Hepatic stellate cell (primary cell): ENCODE results near the gene MMS19.

Source experiments
- DNase-seq: peaks from one replicate; pipeline ENCODE4 v3.0.0; 2011; ENCODE audit warnings: low spot score

Gene MMS19

DNA sequence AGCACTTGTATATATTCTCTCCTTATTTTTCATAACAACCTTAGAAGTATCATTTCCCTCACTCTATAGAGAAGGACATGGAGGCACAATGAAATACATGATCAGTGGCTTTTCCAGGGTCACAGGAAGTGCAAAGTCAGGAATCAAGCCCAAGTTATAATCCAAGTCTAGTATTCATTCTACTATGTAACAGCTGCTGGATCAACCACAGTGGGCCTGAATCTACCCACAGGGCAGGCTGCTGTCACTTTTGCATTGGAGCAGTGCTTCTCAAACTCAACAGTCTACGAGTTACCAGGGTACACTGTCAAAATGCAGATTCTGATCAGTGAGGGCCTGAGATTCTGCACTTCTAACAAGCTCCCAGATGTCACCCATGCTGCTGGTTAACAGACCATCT is 34.0 kb downstream of the MMS19 start:
- DNase-seq = no peak

DNA sequence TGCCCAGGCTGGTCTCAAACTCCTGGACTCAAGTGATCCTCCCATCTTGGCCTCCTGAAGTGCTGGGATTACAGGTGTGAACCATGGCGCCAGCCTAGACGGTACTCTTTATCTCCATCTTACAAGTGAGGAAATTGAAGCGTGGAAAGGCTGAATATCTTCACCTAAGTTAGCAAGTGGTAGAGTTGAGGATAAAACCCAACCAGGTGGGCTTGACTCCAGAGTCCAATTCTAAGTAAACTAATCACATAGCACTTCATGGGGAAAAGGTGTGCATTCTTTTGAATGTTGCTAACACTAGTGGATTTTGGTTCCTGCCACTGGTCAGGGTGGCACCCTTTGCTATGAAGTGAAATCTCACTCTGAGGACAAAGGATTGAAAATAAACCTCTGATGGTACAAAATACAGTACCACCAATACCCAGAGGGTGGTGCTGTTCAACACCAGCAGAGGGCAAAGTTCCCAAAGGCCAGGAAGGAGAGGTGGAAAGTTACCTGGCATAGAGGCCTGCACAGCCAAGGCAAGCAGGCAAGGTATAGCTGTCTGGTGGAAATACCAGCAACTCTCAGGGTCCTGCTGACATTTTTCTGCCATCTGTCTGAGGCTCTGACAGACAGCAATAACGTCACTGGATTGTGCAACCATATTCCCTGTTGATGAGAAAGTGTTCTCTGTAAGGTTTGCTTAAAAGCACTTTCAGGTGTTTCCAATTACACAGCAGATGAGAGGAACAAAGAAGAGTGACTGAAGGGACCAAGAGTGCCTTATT is 34.7 kb downstream of the MMS19 start:
- peak; percentile 43 for DNase-seq

DNA sequence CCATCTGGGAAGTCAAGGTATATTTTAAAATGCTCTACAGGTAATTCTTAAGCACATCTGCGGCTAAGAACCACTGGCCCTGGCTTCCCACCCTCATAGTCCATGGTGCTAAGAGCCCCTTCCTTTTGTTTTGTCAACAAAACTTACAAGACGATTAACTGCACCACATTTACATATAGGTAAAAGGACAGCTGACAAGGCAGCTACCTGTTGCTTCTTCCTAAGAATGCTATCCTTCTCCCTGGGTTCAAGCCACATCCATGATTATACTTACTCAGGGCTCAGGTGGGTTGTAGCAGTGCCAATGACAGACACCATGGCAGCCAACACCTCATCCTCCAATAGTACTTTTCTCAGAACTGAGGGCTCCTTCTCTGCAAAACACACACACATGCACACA is 35.9 kb downstream of the MMS19 start:
- DNase-seq = no peak

DNA sequence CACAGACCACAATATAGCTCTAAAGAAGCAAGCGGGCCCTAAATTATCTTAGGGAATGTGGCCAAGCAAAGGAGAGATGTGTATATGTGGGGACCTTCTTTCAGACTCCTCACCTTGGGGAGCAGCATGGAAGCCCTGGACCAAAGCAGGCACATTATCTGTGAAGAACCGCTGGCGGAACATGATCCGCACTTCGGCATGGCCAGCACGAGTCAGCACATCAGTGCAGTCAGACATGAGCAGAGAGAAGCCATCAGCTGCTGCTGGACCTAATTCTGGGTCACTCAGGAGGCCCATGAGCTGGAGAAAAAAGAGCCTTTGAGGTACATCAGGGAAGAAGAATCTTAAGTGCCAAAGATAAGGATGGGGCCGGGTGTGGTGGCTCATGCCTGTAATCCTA is 38.3 kb downstream of the MMS19 start:
- no peak for DNase-seq

DNA sequence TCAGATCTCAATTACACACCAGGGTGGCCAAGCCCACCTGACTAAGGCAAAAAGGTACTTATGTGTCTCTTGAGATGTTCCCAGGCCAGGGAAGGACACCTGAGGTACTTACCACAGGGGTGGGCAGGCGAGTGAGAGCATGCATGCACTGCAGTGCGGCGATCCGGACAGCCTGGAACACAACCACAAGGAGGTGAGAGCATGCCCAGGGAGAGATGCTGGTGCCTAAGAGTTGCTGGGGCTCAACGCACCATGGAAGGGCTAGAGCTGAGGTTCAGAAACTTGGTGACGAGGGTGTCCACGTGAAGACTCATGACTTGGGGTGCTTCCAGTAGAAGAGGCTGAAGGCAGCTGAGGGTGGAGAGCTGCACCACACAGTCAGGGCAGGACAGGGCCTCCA is 39.1 kb downstream of the MMS19 start:
- no peak for DNase-seq

DNA sequence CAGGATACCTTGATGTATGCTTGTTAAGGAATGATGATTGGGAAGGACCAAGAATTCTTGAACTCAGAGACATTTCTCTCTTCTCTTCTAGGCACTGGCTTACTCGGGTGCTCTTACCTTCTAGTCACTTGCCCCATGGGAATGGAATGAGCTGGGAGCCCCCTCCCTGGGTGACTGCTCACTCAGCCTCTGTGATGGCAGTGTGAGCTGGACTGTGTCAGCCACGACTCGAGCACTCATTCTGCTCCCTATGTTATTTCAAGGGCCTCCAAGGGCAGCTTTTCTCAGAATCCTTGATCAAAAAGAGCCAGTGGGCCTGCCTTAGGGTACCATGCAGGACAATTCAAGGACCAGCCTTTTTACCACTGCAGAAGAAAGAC is 41.5 kb downstream of the MMS19 start:
- no peak for DNase-seq

DNA sequence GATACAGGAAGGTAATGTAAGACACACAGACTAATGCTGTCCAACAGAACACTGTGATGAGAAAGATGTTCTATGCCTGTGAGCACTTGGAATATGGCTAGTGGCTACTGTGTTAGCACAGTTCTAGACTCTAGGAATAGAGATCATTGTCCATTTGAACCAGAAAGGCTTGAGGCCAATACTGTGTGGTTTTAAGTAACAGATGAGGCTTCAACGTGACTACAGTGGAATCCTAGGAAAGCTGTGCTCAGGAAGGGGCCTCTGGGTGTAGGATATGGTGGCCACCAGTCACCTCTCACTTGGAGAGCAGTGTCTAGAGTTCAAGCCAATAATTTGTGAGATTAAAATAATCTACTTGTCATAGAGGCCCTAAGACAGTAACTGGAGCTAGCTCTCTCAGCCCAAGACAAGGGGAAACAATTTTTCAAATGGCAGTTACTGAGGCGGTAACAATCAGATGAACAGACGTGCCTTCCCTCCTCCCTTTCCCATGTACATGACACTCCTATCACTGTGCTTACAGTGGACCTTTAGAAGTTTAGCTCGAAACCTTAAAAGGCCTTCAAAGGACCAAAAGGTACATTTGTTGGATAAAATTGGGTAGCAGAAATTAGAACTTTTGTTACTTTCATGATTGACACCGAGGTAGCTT is 42.1 kb downstream of the MMS19 start:
- DNase-seq = no peak

DNA sequence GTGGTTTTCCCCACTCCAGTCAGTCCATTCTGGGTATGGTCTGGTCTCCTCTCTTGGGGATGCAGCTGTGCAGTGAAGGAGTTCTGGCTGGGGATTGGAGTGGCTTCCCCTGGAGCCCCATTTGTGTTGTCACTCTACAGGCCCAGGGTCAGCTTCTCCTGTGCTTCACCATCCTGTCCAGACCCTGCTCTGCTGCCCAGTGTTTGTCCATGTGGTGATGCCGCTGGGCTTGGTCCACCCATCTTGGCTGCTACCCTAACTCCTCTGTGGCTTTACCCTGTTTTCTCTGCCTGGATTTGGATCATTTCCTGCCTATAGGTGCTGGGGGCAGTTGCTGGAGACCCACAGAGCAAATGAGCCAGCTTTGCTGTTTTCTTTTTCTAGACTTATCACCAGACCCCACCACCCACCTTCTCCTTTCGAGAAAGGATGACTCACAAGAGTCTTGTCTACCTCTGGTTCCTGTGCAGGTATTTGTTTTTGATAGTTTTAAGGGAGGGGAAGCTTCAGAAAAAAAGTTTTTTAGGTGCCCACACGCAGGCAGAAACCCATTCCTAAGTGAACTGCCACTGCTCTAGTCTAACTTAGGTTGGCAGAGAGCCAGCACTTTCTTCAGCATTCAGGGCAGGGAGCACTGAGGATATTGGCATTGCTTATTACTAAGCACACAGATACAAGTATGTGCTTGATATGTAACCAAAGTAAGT is 43.7 kb downstream of the MMS19 start:
- DNase-seq = no peak

DNA sequence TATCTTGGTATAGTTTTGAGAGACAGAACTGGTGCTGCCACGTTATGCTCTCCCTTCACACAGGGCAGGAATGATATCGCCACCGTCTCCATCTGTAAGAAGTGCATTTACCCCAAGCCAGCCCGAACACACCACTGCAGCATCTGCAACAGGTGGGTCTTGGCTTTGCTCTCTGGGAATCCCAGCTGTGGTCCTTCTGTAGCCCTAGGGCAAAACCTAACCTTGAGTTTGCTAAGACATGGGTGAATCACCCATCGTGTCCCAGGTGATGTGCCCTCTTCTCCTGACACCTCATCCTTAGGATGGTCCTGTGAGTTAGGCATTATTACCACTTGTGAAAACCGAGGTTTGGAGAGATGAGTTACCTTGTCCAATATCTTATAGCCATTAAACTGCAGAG is 45.9 kb downstream of the MMS19 start:
- no peak for DNase-seq

DNA sequence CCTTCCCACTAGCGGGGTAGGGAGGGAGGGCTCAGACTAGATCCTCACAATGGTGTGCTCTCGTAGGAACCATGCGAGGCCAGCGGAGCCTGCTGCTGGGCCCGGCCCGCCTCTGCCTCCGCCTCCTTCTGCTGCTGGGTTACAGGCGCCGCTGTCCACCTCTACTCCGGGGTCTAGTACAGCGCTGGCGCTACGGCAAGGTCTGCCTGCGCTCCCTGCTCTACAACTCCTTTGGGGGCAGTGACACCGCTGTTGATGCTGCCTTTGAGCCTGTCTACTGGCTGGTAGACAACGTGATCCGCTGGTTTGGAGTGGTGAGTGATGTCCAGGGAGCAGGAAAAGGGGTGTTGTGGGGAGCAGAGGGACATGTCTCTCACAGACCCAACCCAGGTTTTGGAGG is 46.6 kb downstream of the MMS19 start:
- DNase-seq = no peak

DNA sequence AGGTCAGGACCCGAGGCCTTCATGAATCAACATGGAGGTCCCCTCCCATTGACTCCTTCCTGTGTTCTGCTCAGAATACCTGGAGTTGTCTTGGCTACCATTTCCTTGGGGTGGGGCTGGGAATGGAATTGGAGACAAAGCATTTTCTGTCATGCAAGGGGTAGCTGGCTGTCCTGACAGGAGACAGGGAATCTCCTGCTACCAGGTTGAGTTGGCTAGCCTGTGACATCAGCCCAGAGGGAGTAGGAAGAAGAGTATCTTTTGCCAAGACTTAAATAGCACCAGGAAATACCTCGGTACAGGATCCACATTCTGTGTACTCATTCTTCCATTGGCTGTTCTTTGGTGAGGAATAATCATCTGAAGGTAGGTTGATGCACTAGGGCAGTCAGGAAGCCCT is 47.4 kb downstream of the MMS19 start:
- DNase-seq = no peak

DNA sequence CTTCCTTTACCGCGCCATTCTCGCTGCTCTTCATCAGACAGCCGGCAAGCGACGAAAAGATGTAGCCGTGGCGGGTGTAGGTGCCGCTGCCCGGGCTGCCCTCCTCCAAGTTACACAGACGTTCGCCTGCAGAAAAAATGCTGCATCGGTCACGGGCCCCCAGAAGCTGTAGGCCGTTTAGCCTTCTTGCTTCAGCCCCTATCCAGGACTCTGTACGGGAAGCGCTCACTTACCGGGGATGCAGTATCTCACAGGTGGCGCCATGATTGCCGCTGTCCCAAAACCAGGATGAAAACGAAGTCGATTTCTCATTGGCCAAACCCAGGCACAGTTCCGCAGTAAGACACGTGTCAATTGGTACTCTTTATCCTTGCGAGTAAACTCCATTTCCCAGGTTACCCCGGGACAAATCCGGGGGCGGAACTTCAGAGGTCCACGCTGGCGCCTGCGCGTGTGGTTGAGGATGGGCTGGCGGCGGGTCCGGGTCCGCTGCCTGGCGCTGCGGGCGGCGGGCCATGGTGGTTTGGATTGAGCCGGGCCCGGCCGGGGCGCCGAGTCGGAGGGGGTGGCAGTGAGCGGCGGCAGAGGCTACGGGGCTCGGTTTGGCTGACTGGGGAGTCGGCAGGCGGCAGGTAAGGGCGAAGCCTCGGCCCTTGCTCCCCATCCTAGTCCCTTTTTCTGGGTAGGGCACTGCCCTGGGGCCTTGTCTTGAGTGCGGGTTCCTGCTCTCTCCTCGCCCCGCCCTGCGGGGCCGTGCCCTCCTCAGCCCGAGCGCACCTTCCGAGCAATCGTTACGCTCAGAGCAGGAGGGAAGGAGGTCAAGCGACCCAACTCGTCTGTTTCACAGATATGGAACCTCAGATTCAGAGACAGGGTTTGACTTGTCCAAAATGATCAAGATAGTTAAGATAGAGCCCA is 52.2 kb downstream of the MMS19 start, which contains the start of the genes EXOSC1 and ZDHHC16:
EXOSC1 (minus strand) TSS at position 285 of the 918 bp plus-strand sequence; CDS start at position 264, 21 bp downstream.
ZDHHC16 (plus strand) TSS at position 454 of the 918 bp plus-strand sequence. CDS start 5,501 bp downstream, outside the sequence.
- DNase-seq = peak; percentile 100

DNA sequence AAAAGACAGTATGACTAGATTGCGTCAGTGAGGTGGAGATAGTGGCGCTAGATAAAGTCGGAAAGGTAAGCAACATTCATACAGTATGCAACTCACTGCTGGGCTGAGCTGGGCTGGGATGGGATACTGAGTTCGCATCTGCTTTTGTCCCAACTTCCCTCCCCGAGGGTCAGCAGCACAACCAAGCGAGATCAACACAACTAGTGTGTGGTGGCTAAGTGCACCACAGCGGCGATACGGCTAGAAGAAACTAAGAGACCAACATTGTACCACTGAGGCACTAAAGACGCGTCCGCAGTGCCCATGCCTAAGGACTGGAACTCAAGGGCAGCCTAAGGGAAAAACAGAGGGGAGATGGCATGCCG is 52.9 kb downstream of the MMS19 start:
- DNase-seq = no peak

DNA sequence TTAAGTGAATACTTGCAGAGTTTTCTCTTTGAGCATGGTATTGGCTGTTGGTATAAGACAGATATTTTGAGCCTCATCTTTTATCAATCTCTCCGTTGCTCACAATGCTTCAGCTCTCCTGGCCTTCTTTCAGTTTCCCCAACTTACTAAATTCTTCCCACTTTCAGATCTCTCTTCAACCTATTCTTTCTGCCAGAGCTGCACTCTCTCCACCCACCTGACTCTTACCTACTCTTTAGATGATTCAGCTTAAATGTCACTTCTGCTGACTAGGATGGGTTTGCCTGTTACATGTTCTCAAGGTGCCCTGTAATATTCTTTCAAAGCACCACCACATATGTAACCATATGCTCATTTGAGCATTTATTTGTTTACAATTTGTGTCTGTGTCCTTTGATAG is 54.0 kb downstream of the MMS19 start:
- no peak for DNase-seq

DNA sequence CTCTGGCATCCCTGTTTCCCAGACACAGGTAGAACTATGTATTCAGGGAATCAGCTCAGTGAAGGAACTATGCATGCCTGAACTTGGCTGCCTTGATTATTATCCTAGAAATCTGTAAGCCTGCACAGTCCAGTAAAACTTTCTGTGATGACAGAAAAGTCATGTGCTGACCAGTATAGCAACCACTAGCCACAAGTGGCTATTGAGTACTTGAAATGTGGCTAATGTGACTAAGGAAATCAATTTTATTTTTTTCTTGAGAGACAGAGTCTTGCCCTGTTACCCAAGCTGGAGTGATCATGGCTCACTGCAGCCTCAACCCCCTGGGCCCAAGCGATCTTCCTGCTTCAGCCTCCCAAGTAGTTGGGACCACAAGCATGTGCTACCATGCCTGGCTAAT is 55.9 kb downstream of the MMS19 start:
- DNase-seq = no peak

DNA sequence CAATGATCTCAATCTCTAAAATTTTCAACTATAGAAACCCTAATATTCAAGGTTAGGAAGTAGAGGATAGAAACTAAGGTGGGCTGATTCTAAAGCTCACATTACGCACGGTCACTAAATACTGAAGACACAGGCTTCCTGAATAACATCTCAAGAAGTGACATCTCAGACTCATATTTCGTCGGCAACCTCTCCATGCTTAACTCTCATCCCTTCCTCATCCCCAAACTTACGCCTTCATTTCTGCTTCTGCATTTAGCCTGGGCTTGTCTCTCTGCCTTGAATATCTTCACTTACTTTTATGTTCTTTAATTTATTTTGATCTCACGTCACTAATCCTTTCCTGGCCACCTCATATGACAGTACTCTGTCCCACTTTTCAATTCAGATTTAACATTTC is 63.0 kb downstream of the MMS19 start:
- no peak for DNase-seq

DNA sequence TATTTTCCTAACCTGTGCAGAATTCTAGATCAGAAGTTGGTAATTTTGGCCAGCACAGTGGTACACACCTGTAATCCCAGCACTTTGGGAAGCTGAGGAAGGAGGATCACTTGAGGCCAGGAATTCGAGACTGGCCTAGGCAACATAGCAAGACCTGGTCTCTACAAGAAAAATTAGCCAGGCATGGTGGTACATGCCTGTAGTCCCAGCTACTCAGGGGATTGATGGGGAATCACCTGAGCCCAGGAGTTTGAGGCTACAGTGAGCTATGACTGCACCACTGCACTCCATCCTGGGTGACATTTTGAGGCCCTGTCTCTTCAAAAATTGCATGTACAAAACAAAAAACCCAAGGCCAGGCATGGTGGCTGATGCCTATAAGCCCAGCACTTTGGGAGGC is 63.7 kb downstream of the MMS19 start:
- no peak for DNase-seq

DNA sequence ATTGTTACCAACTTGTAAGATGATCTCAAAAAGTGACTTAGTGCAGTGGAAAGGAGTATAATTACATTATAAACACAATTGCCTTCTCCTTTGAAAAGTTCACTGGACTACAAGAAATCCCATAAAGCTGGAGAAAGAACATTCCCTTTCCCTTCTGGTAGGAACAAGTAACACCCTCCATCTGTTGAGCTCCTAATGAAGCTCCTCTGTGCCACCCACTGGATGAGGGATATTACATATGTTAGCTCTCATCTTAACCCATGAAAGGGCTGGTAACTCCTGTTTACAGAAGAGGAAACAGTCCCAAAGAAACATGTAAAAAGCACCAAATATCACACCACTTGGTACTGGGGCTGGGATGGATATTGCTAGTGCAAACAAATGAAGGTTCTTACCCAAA is 64.2 kb downstream of the MMS19 start:
- DNase-seq = no peak

DNA sequence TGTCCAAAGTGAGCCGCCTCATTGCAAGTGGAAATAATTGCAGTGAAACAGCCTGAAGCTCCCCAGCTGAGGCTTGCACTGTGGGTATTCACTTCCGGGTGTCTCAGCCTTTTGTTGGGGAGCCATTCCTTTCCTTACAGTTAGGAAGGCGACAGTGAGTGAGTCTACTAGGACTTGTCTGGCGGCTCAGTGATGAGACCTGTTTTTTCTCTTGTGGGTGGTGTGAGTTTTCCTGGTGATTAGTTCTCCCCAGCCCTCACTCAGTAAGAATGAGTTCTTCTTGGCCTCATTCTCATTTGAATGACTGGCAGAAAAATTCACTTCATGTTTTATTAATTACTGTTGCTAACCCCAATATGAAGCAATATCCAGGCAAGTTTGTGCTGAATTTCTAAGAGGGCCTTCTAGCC is 69.6 kb downstream of the MMS19 start:
- DNase-seq = no peak

DNA sequence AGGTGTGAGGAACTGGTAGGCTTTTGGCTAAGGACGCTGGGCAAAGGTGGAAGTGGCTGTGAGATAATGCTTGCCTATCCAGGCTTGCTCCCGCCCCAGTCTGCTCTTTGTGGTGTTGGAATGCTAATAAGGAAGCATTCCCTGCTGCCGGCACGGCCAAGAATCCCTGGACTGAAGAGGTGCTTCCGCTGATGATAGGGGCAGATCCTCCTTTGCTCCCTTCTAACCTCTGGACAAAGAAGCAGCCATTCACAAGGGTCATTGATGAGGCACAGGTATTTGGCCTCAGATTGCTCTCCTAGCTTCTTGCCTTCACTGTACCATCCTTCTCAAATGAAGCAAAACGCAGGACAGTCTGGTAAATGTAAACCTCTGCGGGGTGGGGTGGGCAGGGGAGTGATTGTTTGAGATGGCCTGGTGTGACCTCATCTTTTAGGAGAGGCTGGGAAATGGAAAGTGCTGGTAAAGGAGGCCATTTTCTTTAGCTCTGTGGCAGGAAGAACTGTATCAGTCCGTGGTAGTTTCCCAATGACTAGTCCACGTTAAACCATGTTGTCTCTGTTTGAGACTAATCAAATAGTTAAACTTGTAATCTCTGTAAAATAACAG is 70.5 kb downstream of the MMS19 start:
- DNase-seq = no peak

DNA sequence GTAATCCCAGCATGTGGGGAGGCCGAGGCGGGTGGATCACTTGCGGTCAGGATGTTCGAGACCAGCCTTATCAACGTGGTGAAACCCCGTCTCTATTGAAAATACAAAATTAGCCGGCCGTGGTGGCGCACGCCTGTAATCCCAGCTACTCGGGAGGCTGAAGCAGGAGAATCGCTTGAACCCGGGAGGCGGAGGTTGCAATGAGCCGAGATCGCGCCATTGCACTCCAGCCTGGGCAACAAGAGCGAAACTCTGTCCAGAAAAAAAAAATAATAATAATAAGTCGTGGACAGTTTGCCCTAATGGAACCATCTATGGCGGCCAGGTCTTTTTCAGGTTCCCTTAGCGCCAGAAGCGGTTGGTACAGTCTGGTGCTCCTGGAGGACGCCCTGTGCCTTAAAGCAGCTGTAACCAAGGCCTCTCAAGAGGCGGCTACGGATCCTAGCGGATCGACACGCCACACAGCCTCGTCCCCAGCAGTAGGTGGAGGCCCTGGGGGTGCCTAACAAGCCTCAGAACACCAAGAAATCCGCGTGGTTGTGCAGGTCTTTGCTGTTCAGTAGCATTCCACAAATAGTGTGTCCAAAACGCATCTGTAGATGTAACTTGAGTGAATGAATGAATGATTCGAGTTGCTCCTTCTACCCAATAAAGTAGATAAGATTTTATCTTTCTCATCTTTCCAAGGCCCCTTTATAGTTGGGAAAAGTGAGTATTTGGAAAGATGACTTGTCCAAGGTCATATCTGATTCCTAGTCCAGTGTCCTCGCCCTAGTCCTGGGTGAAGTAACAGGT is 71.2 kb downstream of the MMS19 start:
- DNase-seq = no peak
